GM04504 (cell line): Measurements from ENCODE around the gene RALGPS2.
A peak's percentile ranks its signal among the peaks of the same experiment; 100 is the strongest.
"Not testable (repeated sequence)": the region's sequence is repeated elsewhere in the genome, so short reads cannot be mapped to it uniquely, and the experiment has no call there.

Experiments
- DNase-seq: peaks from one replicate; pipeline ENCODE4 v3.0.0-alpha.2; 2012; ENCODE audit warnings: low read depth

Gene RALGPS2

GRCh38 chr1:178781533-178782330, 56.7 kb downstream of the RALGPS2 start:
- DNase-seq = no peak

GRCh38 chr1:178784131-178784536, 59.1 kb downstream of the RALGPS2 start:
- DNase-seq = no peak

- no peak for DNase-seq
These were observed 67.3 kb downstream of the RALGPS2 start for GRCh38 chr1:178792394-178792793.

GRCh38 chr1:178796013-178796412, 71.0 kb downstream of the RALGPS2 start:
- no peak for DNase-seq

GRCh38 chr1:178797590-178797989, 72.5 kb downstream of the RALGPS2 start:
- no peak for DNase-seq

GRCh38 chr1:178798232-178798861, 73.3 kb downstream of the RALGPS2 start:
- no peak for DNase-seq

GRCh38 chr1:178802873-178803272, 77.8 kb downstream of the RALGPS2 start:
- DNase-seq = no peak

GRCh38 chr1:178806665-178807300, 81.7 kb downstream of the RALGPS2 start:
- no peak for DNase-seq

- no peak for DNase-seq
These were observed 83.5 kb downstream of the RALGPS2 start for GRCh38 chr1:178808529-178808928.

GRCh38 chr1:178810585-178810984, 85.5 kb downstream of the RALGPS2 start:
- DNase-seq = no peak

- peak; percentile 28 for DNase-seq
These were observed 93.4 kb downstream of the RALGPS2 start for GRCh38 chr1:178818416-178818815.

- no peak for DNase-seq
These were observed 94.1 kb downstream of the RALGPS2 start for GRCh38 chr1:178819123-178819522.

GRCh38 chr1:178821134-178821866, 96.3 kb downstream of the RALGPS2 start:
- no peak for DNase-seq

GRCh38 chr1:178825167-178825566, 100.1 kb downstream of the RALGPS2 start:
- no peak for DNase-seq

GRCh38 chr1:178844436-178844835, 119.4 kb downstream of the RALGPS2 start:
- no peak for DNase-seq

GRCh38 chr1:178846306-178846705, 121.3 kb downstream of the RALGPS2 start:
- no peak for DNase-seq

GRCh38 chr1:178847396-178847849, 122.4 kb downstream of the RALGPS2 start:
- DNase-seq = no peak

GRCh38 chr1:178847919-178848318, 122.9 kb downstream of the RALGPS2 start:
- DNase-seq = not testable (repeated sequence)

GRCh38 chr1:178849918-178850317, 124.9 kb downstream of the RALGPS2 start:
- no peak for DNase-seq

GRCh38 chr1:178857126-178857525, 132.1 kb downstream of the RALGPS2 start:
- no peak for DNase-seq

- DNase-seq = no peak
These were observed 137.4 kb downstream of the RALGPS2 start for GRCh38 chr1:178862416-178862815.

- DNase-seq = no peak
These were observed 137.8 kb downstream of the RALGPS2 start for GRCh38 chr1:178862864-178863263.
